Fibroblast of upper back skin (primary cell): ENCODE data around the gene GGCX.
A peak's percentile ranks its signal among the peaks of the same experiment; 100 is the strongest.
"Not testable (repeated sequence)": the region's sequence is repeated elsewhere in the genome, so short reads cannot be mapped to it uniquely, and the experiment has no call there.

Source experiments
- DNase-seq: peaks from one replicate; pipeline ENCODE4 v3.0.0-alpha.2; 2013

Gene GGCX

DNA sequence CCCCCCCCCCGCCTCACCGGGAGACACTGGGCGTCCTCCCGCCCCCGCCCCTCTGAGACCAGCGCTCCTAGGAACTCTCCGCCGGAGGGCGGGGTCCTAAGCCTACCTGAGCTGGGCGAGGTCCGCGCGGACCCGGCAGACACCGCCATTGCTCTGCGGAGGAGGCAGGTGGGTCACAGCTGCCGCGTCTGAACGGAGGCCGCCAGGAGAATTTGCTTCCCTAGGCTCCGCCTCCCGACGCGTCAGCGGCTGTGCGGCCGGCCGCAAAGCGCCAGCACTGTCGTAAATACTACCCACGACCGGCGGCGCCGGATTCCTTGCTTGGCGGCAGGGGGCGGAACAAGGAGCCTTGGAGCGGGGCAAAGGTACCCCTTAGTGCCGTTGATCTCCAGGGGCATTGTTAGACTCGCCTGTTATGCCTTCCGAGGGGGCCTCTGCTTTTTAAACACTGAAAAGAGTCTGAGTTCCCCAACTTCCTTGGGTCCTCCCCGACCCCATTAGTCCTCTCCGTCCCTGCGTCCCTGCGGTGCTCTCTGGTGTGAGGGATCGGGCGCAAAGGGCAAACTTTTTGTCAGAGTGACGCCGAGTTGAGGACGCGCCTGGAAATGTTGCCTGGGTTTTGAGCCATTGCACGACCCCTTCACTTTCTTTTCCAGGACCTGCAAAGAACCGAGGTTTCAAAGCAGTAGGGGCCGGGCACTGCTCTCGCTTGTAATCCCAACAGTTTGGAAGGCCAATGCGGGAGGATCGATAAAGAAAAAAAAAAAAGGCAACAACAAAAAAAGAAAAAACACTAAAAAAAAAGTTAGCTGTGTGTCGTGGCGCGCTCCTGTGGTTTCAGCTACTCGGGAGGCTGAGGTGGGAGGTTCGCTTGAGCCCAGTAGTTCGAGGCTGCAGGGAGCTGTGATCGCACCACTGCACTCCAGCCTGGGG is at the start of gene GGCX:
TSS of gene GGCX (minus strand) at position 214 of the 933 bp plus-strand sequence. CDS start at position 149, 65 bp downstream.
- DNase-seq = peak; percentile 91

DNA sequence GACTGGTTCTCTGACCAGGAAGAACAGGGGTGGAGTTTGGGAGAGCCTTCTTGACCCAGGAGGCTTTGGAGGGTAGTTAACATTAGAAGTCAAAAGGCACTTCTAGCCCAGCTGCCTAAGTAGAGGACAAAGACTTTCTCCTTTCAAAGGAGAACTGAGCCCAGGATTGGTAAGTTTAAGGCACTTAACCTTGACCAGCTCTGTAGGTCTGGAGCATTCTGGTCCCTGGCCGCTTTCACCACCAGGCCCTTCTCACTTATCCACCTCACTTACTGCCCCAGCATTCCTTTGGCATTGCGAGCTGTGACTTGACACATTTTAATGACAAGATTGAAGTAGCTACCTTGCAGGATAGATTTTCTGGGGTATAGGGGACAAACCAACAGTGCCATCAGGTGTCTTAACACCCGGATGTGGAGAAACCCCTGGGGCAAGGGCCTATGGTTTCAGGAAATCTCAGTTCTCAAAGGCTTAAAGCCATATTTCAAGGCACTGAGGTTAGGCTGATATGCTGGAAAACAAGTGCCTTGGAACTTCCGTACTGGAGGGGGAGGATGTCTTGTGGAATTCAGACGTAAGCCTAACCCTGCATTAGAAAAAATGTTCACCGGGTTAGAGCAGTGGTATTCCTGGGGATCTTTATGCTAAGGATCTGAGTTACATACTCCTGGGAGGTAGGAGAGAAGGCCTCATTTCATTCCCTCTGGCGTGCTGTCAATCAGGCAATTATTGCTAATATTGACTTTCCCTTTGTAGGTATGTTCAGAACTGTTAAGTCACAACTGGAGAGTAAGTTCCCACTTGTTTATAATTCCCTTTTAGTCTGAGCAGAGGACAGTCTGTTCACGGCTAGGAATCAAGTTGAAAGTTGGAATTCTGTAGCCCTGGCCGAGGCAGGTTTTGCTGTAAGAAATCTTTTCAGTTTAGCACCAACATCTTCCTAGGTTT is 46.2 kb upstream of the GGCX start:
- DNase-seq = no peak

GRCh38 chr2:85606116-85606455 is 44.8 kb upstream of the GGCX start:
- no peak for DNase-seq

DNA sequence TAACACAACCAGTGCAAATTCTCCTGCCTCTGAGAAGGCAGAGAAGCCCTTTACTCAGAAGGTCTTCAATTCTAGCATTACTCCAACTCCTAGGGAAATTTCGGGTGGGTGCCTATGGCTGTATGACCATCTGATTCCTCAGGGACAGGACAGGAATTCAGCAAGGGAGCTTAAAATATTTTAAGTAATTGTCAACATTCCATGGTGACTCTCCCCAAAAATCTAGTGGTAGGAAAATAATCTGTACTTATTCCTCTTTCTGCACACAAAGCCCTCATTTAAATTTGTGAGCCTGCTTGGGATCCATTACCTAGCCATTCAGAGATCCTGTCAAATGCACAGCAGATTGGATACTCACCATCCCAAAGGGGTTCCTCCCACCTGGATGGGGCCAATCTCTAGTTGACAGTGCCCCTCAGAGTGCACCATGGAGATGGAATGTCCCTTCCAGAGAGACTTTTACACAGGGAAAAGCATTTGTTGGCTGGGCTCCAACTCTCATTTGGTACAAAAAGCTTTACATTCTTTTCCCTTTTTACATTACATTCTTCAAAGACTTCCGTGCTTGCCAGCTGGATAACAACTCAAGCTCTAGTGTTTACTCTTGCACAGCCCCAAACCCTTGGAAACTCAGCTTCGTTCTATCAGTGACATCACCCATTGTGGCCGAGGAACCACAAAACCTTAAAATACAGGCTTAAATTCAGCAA is 44.3 kb upstream of the GGCX start:
- peak; percentile 86 for DNase-seq

DNA sequence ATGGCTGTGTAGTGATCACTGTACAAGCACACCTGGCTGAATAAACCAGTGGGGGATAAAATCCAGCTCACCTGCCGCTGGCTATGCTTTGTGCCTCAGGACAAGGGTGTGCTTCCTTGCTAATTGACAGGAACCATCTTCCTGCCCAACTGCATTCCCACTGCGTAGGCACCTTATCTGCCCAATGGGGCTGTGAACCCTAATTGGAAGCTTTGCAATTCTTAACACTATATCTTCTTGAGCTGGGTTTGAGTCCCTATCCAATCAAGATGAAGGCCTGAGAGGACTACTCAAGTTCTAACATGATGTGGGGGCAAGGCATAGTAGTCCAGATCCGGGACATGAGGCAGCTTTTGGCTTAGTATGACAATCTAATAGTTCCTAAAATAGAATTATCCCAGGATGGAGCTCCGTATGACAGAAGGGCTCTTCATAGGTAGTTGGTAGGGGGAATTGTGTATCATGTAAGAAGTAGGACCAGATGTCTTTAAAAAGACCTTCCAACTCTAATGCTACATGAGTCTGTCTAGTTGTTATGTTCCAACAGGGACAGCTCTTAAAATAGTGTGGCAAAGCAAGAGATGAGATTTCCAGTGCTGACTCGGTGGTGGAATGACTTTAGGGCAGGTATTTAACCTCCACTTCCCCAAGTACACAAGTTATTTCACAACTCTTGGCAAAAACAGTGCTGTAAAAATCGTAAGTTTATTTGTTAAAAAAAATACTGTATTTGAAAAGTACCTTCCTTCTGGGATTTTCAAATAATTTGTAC is 43.5 kb upstream of the GGCX start:
- DNase-seq = no peak

- DNase-seq = not testable (repeated sequence)
Measured at GRCh38 chr2:85604133-85604444, 42.8 kb upstream of the GGCX start.

- DNase-seq = peak; percentile 87
Measured at GRCh38 chr2:85602476-85603234, 41.4 kb upstream of the GGCX start, which contains the start of gene TMEM150A. Gene TMEM150A, minus strand, starts transcription at chr2:85602698. Its CDS starts 750 bp downstream, at chr2:85601948.

- DNase-seq = peak; percentile 16
Measured at GRCh38 chr2:85601771-85602475, 40.6 kb upstream of the GGCX start.

DNA sequence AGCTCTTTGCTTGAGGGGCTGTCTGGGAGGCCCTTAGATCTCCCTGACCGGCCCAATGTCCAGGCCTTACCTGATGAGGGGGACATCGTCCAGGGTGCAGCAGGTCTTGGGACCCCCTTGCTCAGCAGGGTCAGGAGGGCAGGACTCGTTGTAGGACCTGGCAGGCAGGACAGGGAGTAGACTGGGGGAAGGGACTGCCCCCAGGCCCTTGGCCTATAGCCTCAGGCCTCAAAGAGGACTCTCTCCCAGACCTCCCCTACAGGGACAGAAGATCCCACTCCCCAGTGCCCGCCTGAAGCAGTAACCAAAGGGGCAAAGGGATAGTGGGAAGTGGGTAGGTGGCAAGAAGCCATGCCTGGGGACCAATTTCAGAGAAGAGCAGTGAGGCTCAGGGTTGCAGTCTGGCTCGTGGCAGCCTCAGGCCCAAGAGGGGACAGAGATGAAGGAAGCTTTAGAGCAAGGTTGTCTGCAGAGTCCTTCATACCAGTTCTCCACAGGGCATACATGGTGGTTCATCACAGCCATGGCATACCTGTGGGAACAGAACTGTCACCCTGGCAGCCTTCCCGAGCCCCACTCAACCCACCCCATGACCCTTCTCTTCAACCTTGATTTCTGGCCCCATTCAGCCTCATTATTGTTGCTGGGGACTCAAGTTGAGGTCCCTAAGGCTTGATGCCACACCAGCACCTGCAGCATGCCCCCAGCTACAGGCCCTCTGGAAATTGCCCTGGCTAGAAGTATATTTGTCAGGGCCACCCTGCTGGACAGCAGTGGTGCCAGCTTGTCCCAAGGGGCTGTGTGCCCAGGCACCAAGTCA is 39.9 kb upstream of the GGCX start:
- DNase-seq = no peak

DNA sequence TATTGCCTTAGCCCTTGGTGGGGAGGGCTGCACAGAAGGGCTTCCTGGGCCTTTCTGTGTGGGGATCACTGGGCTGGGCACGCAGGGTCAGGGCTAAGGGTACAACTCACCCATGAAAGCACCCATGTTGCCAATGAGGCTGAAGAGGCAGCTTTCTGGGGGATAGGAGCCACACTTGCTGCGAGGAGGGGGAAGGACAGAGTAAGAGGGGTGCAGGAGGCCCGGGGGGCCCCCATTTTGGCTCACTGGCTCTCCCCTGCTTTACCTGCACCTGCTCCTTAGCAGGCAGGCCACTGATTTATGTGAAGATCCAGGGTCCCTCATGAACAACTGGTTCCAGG is 38.9 kb upstream of the GGCX start:
- DNase-seq = no peak

DNA sequence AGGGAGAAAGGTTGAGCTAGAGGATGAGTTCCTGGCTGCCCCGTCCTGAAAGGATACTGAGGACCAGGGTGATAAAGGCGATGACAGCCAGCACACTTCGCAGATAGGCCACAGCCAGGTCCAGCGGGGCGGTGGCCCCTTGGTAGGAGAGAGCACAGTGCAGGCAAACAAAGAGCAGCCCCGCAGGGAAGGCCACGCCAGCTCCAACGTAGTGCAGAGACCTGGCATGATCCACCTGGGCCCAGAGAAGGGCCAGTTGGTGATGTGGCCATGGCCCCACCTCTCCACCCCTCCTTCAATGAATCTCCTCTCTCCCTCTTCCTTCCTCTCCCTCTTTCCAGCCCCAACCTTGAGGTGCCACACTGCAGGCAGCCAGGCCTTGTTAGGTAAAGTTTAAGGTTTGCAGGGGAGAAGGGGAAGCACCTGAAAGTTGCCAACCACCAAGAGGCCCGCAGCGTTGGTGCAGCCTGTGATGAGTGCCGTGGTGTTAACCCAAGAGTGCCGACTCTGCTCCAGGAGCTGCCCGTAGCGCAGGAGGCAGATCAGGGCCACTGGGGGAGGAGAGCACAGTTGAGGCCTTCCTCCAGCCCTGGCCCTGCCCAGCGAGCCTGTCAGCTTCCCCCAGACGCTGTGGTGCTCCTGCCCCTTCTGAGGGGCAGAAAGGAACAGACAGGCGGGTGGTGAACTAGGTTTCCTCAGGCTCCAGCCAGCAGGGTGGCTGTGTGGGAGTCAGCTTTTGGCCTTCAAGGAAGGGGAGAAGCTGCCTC is 38.4 kb upstream of the GGCX start:
- DNase-seq = no peak

GRCh38 chr2:85598594-85599340 is 37.5 kb upstream of the GGCX start:
- no peak for DNase-seq

- no peak for DNase-seq
Measured at GRCh38 chr2:85597241-85597640, 35.9 kb upstream of the GGCX start.

DNA sequence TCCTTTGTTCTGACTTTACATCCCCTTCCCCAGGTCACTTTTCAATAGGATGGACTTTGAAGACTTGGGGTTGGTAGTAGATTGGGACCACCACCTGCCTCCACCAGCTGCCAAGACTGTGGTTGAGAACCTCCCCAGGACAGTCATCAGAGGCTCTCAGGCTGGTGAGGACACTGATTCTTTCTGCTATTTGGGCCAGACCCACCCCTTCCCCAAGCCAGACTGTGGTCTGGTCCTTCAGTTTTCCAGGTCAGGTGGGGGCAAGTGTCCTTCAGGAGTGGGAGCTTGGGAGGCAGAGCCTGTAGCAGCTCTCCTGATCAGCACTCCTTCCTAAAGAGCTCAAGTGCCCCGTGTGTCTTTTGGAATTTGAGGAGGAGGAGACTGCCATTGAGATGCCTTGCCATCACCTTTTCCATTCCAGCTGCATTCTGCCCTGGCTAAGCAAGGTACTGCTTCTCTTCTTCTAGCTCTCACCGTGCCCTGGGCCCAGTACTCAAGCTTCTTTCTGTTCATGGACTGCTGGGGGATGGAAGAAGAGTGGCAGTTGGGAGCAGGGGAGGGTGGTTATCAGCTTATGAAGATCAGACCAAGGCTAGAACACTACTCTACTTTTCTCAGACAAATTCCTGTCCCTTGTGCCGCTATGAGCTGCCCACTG is 35.3 kb upstream of the GGCX start:
- no peak for DNase-seq

DNA sequence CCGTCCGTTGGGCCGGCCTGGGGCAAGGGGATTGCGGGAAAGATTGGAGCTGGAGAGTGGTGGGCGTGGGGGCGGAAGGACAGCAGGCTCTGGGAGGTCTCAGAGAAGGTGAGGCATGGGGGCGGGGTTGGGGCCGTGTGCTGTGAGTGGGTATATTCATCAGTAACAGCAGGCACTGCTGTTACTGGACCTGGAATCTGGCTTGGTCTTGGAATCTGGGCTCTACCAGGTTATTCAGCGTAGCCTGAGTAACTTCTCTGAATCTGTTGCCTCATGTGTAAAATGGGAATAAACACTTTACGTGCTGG is 34.7 kb upstream of the GGCX start:
- no peak for DNase-seq

GRCh38 chr2:85595301-85596025 is 34.2 kb upstream of the GGCX start, which contains the start of gene RNF181:
Gene RNF181, plus strand, starts transcription at chr2:85595745. Its CDS starts 19 bp downstream, at chr2:85595764.
- peak; percentile 99 for DNase-seq

- no peak for DNase-seq
Measured at GRCh38 chr2:85594715-85595300, 33.5 kb upstream of the GGCX start.
